GM21528 (cell line): ENCODE measurements around the gene POR.
"Not testable (repeated sequence)": the region's sequence is repeated elsewhere in the genome, so short reads cannot be mapped to it uniquely, and the experiment has no call there.

Experiments
- ATAC-seq: cut with Tn5 transposase; IDR thresholded peaks from one replicate; pipeline ENCODE4 v1.9.1; 2021; ENCODE audit warnings: mild to moderate bottlenecking, moderate library complexity; ENCODE audit not compliant: unreplicated experiment, low FRiP score

The POR gene

DNA sequence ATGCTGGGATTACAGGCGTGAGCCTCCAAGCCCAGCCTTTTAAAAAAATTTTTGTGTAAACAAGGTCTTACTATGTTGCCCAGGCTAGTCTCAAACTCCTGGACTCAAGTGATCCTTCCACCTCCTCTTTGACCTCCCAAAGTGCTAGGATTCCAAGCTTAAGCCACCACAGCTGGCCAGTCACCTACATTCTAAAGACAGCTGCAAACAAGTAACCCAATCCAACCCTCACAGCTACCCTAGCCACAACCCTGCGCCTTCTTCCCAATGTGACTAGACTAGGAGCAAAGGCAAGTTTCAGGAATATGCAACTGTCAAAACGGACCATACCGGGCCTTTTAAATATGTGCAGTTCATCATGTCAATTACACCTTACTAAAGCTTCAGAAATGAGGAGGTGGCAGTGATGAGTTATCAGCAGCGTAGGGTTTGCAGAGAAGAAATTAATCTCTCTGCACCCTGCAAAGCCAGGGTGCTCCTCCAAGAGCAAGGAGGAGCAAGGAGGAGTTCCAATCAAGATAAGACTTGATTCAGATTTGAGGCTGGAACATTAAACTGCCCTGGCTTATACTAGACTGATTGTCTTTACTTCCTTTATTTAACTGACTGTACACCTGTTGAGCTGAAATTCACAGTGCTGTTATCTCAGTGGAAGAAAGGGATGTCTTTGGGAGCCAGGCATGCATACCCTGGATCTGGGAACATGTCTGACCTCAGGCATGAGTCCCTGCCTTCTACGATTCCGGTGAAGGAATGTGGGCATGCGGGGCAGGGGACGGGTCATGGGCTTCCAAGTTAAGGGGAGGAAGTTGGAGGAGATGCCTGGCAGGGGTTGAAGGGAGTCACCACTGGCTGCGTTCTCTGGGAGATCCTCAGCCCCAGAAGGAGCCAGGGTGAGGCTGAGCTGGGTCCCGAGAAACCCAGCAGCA is 95.0 kb downstream of the POR start:
- no peak for ATAC-seq

DNA sequence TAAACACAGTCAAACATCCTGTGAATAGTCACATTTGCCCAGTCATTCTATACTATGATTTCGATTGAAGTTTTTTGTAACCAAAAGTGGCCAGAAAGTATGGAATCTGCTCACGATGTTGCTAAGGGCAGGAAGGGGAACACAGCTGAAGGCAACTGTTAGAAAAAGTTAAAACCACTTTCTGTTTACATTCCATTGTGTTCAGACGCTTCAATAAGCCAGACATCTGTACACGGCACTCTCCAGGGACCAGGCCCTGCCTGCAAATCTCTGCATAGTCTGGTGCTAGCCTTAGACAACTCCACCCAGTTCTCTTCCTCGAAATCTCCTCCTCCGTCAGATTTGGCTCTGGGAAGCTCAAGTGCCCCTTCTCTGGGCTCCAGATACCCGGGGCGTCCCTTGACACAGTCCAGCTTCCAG is 96.5 kb downstream of the POR start:
- no peak for ATAC-seq

GRCh38 chr7:76016191-76016947 is 101.4 kb downstream of the POR start:
- no peak for ATAC-seq

DNA sequence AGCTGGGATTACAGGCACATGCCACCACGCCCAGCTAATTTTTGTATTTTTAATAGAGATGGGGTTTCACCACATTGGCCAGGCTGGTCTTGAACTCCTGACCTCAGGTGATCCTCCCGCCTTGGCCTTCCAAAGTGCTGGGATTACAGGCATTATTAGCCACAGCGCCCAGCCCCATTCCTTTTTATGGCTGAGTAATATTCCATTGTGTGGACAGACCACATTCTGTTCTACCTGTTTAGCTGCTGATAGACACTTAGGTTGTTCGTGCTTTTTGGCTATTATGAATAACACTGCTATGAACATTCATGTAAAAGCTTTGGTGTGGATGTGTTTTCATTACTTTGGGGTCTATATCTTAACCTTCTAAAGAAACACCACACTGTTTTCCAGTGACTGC is 103.6 kb downstream of the POR start:
- not testable (repeated sequence) for ATAC-seq

DNA sequence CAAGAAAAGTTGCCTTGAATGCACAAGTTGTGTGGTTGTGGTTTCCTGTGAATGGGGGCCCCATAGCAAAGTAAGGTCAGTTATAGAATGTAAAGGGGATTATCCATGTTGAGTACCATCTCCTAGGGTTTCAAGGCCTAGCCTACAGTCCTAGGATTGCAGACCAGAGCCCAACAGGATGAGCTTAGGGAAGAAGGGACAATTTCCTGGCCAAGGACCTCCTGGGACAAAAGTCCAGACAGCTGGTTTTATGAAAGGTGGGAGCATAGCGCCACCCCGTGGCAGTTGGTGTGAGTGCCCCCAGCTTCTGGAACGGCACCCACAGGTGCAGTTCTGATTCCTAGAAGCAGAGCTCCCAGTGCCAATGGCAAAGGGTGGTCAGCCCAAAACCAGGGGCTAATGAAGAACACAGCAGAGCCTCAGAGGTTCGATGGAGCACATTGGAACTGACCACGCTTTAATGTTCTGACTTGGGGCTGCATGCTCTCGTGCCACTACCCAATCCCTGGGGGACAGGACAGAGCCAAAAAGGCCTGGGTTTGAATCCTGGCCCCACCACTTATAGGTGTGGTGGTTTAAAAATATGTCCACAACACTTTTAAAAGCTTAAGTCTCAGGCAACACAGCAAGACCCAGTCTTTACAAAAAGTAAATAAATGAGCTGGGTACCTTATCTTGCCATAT is 105.2 kb downstream of the POR start:
- ATAC-seq: no peak

DNA sequence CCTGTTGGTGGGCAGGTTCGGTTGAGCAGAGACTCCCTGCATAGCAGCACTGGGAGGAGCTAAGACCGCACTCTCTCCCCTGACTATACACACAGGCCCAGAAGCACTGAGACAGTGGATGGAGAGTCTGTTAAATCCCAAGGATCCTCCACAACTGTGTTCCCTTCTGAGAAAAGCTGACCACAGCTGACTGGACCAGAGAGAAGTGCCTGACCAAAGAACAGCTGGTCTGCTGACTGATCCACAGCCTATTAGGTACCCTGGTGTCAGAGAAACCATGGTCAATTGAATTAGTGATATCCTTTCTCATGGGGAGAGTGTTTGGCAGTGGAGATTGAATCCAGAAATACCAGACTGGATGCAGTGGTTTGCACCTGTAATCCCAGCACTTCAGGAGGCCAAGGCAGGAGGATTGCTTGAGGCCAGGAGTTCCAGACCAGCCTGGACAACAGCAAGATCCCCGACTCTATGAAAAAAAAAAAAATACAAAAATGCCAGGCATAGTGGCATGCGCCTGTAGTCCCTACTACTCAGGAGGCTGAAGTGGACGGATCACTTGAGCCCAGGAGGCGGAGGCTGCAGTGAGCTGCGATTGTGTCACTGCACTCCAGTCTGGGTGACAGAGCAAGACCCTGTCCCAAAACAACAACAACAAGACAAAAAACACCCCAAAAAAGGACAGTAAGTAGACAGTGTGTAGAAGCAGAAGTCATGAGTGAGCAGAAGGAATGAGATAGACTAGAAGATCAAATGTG is 107.2 kb downstream of the POR start:
- no peak for ATAC-seq

- ATAC-seq: no peak
Measured at GRCh38 chr7:76023002-76023401, 108.0 kb downstream of the POR start.

- not testable (repeated sequence) for ATAC-seq
Measured at GRCh38 chr7:76029682-76030081, 114.7 kb downstream of the POR start.

- ATAC-seq: no peak
Measured at GRCh38 chr7:76031964-76032363, 117.0 kb downstream of the POR start.
